HG03108 (cell line): ENCODE data around the gene ZFAND3.
"Not testable (repeated sequence)": the region's sequence is repeated elsewhere in the genome, so short reads cannot be mapped to it uniquely, and the experiment has no call there.

Experiments used
- ATAC-seq: cut with Tn5 transposase; IDR thresholded peaks from one replicate; pipeline ENCODE4 v1.9.1; 2021; ENCODE audit warnings: moderate library complexity; ENCODE audit not compliant: unreplicated experiment

ZFAND3 gene

DNA sequence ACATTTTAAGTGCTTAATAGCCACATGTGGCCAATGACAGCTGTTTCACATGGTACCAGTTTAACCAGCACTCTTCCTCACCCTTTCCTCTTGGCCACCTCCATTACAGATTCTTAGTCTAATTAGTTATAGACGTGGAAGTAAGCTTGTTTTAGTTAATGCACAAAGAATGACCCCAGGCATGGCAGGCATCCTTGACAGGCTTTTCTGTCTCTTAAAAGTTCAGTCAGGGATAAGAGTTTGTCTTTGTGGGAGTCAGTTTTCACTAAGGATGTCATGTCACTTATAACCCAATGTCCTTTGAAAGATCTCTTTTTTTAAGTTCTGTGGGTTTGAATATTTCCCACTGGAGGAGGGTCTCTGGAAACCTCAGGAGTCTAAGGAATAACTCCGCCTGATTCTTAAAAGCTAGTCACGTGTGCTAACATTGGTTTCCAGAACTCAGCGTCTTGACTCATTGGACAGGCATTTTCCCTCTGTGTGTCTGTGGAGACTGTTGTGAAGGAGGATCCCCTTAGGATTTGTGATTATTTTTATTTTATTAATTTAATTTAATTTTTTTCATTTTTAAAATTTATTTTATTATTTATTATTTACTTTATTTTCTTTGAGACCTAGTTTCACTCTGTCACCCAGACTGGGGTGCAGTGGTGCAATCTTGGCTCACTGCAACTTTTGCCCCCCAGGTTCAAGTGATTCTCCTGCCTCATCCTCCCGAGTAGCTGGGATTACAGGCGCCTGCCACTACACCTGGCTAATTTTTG lies 171.4 kb downstream of the ZFAND3 start:
- no peak for ATAC-seq

DNA sequence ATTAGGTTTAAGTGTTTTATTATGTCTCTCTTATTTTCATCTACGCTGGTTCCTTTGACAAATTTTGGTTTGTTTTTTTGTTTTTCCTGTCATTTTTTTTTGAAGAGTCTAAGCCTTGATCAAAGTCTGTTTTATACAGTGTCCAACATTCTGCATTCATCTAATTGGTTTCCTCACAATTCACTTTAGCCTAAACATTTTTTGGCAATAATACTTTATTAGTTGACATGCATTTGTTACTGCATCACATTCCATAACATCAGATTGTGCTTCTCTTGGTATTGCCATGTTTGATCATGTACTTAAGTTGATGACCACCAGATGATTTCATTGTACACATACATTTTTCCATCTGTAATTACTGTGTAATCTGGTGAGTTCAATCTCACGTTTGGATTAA lies 173.2 kb downstream of the ZFAND3 start:
- no peak for ATAC-seq

DNA sequence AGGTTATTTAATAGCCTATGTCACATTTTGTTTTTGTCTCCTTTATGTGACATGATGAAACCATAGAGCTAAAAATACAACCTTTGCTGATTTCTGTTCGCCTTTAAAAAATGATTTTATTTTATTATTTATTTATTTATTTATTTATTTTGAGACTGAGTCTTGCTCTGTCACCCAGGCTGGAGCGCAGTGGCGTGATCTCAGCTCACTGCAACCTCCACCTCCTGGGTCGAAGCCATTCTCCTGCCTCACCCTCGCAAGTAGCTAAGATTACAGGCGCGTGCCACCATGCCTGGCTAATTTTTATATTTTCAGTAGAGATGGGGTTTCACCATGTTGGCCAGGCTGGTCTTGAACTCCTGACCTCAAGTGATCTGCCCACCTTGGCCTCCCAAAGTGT lies 173.7 kb downstream of the ZFAND3 start:
- ATAC-seq = not testable (repeated sequence)

DNA sequence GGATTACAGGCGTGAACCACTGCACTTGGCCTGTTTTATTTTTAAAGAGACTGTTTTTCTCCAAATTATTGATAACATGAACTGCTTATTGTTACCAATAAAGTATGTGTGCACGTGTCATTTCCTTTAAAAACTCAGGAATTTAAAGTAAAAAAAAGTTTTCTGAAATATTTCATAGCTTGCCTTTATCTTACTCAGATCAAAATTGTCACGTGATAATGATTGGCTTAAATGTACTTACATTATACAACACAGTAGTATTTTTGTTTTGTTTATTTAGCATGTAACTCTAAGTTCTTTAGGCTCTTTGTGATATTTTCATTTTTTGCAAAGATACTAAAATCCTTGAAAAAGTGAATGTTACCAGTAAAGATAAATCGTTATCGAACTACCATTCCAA lies 174.1 kb downstream of the ZFAND3 start:
- ATAC-seq = no peak

DNA sequence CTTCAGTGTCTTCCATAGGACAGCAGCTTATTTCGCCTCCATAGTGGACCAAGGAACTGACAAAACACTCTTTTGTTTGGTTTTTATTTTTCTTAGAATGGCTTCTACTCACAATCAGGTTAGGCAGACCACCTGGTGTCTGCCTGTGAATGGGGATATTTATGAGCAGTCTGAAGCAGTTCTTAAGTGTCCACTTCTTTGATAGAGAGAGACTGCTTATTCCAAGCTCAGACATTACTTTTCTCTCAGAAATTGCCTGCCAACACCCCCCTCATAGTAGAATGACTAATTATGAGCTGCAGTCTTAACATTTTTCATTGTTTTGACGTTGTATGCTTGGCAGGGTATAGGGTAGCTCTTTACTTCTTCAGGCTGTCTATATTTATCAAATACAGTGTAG lies 174.7 kb downstream of the ZFAND3 start:
- ATAC-seq = no peak

DNA sequence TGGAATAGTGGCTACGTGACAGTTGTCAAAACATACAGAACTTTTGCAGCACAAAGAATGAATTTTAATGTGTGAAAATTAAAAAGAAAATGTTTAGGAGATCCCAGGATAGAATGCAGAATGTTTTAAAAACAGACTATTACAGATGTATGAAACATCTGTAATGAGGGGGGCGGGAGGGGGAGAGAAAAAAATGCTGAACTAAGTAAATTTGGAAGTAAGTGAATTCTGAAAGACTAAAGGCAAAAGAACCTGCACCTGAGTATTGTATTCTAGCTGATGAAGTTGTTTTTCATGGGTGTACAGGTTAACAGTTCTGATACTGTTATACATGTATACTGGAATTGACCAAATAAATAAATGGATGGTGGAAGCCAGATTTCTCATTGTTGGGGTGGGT lies 178.8 kb downstream of the ZFAND3 start:
- no peak for ATAC-seq

DNA sequence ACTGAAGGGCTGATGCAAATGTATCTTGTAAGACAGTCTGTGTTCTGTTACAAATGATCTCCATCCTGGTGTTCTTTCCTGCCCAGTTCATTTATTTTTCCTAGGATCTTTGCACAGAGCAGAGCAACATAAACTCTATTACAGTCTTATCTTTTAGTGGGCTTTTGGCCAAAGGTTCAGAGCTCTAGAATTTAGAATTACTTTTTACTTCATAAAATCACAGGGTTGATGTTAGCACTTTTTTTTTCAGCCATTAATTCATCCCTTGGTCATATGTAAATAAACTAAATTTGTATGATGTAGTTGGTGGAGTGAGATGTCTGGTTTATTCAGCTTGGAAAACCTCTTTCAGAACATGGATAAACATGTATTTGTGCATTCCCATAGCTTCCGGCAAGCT lies 181.9 kb downstream of the ZFAND3 start:
- no peak for ATAC-seq

DNA sequence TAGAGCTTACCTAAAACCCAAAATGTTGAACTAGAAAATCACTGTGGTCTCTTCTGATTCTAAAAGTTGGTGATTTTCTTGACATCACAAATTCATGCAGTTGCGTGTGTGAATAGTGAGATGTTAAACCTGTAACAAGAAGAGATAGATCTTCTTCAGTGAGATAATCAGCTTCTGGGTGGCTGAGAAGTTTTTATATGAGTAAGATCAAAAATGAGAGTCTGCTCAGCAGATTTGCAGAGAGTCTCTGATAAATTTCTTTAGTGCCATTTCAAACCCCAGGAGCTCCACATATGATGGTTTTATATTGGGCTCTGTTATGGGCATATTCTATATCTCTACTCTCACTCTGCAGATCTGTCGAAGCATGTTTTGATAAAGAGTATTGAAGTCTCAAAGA lies 185.4 kb downstream of the ZFAND3 start:
- no peak for ATAC-seq

DNA sequence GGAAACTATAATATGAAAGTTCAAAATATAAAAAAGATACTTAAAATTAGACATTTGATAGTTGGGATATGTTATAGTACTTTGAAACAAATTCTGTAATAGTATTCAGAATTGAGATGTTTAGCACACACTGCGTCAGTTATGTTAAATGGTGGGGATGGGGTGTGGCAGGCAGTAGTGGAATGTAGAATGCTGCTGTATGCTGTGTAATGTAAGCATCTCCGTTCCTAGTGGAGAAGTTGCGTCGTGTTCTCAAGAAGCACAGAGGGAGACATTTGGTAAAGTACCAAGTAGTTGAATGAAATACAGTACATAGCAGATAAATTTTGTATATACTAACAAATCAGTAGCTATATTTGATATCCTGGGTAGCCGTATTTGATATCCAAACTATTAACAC lies 192.4 kb downstream of the ZFAND3 start:
- ATAC-seq = no peak

DNA sequence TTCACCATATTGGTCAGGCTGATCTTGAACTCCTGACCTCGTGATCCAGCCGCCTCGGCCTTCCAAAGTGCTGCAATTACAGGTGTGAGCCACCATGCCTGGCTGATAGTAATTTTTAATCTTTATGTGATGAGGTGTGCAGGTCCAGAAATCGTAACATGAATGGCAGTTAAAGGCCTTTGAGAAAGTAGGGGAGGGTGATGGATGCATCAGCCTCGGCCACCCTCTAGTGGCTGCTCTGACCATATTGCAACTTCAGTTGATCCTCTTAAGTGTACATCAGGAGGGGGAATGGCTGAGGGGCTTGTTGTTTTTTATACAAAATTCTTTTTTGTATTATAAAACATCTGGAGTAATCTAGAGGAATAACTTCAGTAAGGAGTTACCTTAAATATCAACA lies 193.0 kb downstream of the ZFAND3 start:
- ATAC-seq = no peak

DNA sequence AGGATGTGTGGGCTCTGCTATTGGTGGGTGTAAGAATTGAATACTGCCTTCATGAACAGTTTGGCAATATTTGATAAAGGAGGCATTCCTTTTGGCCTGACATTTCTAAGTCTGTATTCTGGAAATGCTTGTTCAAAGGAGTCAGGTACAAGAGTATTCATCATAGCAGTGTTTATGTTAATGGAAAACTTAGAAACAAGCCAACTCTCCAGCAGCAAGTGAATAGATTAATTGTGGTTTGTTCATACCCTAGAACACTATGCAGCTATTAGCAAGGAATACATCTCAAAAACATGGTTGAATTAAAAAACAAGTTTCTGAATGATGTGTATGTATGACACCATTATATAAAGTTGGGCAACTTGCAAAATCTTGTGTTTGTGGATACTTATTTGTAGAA lies 195.8 kb downstream of the ZFAND3 start:
- ATAC-seq = no peak

DNA sequence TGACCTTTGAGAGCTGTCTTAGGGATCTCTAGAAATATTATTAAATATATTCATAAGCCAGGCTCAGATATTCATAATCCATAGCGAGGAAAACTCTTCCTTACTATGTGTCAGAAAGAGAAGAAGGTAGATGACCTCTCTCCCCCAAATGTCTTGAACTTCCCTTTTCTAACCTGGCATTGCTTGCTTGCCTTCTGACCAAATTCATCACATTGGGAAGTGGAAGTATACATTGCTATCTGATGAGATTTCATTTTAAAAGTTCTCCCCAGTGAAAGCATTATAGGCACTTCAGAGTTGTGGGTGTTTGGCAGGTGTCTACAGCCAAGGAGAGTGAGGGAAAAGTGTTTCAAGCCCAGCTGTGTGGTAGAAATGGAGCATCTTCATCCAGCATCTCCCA lies 197.3 kb downstream of the ZFAND3 start:
- no peak for ATAC-seq

DNA sequence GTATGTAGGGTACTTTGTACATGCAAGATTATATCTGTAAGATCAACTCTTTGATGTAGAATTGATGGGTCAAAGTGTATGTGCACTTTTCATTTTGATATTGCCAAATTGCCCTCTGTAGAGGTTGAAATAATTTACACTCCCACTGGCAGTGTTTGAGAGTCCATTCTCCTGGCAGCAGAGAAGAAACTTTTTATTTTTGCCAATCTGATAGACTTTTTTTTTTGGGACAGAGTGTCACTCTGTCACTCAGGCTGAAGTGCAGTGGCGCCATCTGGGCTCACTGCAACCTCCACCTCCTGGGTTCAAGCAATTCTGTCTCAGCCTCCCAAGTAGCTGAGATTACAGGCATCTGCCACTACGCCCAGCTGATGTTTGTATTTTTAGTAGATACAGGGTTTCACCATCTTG lies 199.2 kb downstream of the ZFAND3 start:
- no peak for ATAC-seq

DNA sequence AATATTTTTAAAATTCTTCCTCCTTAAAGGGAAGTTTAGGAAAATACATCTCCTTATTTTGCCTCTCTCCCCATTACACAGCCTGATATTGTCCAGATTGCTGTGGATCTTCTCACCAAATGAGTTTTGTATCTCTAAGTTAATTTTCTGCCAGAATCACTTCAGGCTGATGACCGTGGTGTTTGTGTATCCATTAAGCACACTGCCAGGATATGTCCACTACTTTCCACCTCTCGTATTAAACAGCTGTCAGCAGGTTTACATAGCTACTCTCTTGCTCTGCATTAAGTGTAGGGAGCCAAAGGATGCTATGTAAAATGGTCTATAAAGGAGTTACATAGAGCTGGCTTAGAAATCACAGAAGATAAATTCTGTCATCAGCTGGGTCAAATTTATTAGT lies 201.1 kb downstream of the ZFAND3 start:
- no peak for ATAC-seq

DNA sequence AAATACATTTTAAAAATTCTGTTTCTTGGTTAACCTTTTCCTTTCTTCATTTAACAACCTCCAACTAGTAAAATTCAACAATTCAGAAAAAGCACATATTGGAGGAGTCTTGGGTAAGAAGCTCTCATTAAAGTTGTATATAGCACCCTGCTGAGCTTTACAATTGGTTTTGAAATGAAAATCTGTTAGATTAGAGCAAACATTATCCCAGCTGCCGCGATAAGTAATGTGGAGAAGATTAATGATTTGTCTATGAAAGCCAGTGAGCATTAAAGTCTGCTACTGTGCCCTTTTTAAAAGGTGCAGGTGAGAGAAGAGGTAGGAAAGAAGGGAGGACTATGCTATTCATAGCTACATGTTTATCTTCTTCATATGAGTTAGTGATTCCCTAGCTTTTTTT lies 201.5 kb downstream of the ZFAND3 start:
- ATAC-seq = no peak

DNA sequence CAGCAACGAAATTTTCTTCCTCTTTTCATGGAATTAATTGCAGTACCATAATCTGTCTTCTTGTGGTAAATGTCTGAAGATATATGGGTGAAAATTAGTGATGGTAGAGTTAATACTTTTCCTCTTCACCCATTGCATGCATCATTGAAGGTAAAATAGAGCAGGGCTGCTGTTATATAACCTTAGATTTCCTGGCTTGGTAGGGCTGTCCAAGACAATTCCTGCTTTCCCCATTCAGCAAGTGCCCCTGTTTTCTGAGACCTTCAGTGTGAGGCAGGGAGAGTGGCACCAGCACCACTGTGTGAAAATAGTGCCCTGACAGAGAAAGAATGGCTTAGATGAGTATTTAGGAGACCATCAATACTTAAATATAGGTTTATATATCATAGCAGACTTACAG lies 202.0 kb downstream of the ZFAND3 start:
- ATAC-seq = no peak

DNA sequence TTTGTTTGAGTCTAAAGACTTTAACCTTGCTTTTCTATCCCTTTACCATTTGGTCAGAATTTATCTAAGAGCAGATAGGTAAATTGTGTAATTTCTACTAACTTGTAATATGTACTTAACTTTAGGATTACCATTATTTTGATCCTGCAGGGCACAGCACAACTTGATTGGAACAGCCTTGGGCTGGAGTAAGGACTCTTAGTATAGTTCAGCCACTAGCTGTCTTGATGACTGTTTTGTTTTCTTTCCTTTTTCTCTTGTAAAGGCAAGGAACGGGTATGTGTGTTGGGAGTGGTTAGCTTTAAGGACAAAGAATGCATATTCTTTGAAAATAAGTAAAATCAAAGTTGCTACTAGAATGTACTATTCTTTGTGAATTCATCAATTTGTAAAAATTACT lies 203.2 kb downstream of the ZFAND3 start:
- no peak for ATAC-seq

DNA sequence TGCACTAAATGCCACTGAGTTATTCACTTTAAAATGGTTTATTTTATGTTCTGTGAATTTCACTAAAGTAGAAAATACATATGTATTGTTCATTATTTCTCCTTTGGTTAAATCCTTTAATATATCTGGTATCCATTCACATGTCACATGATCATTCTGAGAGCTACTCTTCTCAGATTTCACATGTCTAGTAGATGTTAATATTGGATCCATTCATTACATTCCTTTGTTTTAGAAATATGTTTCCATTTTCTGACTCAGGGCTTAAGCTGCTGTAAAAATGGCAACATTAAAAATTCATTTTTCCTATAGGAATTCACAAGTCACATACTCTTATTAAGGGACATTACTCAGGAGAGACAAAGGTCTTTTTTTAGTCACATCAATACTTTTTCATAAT lies 205.4 kb downstream of the ZFAND3 start:
- no peak for ATAC-seq

DNA sequence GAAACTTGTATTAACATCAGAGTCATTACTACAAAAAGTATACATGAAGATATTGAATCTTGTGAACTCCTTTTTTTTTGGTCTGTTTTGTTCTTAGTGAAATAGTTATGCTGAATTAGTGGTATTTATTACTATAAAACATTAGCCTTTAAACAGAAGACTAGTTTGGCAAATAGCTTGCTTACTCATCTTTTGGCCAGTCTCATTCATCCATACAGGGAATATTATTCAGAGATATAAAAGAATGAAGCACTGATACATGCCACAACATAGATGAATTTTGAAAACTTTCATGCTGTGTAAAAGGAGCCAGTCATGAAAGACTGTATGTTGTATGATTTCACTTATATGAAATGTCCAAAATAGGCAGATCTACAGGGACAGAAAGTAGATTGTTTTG lies 205.9 kb downstream of the ZFAND3 start:
- ATAC-seq = no peak

DNA sequence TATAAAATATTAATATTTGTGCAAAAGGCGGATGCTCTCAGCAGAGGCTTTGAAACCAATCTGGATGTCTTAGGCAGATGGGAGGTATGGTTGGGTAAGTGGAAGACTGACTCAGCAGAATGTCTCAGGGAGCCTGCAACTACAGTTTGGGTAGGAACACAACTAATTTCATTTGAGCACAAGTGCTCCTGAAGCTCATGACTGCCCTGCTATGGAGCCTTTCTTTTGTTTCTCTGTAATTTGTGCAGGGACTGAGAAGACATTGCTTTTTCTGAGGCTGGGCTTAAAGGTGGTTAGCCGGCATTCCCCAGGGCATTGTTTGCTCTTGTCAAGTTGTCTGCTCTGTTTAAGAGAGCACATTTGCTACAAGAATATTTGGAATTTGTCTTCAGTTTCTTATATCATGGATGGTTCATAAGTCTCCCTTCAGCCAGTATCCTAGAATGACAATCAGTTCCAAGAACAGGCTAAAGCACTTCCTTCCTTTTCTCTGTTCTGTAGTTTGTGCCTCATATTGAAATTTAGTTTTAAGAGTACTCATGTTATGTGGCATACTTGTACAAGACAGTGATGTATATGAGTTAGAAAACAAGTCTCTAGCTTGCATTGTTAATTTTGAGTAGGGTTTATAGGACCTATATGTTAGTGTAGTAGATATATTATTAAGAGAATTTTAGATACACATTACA lies 208.3 kb downstream of the ZFAND3 start:
- ATAC-seq = no peak

DNA sequence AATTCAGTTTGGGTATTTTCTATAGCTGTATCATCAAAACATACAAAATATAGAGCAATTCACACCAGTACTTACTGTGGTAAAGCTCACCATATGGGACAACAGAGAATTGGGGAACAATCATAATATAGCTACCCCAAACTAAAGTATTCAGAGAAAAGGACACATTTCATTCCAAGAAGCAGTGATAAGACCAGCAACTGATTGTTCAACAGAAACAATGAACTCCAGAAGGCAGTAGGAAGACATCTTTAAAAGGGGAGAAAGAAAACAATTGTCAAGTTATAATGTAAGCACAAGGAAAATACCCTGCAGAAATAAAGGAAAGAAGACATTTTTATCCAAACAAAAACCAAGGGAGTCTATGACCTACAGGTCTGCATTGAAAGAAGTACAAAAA lies 210.9 kb downstream of the ZFAND3 start:
- ATAC-seq = no peak

DNA sequence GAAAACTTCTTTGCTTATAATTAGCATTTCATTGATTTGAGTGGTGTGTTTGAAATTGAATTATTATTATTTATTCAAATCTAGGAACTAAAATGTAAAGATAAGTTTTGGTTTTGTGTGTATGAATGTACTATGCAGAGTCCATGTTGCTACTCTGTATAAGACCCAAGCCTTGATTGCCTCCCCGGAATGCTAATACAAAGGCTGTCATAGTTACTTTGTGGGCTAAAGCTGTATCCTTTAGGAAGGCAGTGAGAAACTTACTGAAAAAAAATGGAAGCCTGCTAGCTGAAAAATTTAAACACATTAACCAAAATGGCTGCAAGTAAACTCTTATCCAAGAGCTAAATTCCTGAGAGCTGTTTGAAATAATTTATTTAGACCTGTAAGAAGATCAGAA lies 213.3 kb downstream of the ZFAND3 start:
- no peak for ATAC-seq
